HEK293T (cell line): ENCODE results near the gene NDNF.

Source experiments
- ARNT ChIP-seq: fragments of 450-650 bp; IDR thresholded peaks from 2 replicates; pipeline ENCODE4 v1.6.1; 2017; ENCODE audit warnings: mild to moderate bottlenecking
- BHLHE40 ChIP-seq: fragments of 450-650 bp; IDR thresholded peaks from 2 replicates; pipeline ENCODE4 v1.6.1; 2016; ENCODE audit warnings: mild to moderate bottlenecking, moderate library complexity, borderline replicate concordance
- ELF4 ChIP-seq: fragments of 450-650 bp; IDR thresholded peaks from 2 replicates; pipeline ENCODE4 v1.6.1; 2017; ENCODE audit warnings: antibody characterized with exemption
- FOXA1 ChIP-seq: fragments of 450-650 bp; IDR thresholded peaks from 2 replicates; pipeline ENCODE4 v1.6.1; 2016; ENCODE audit warnings: mild to moderate bottlenecking
- FOXK2 ChIP-seq: fragments of 450-650 bp; IDR thresholded peaks from 2 replicates; pipeline ENCODE4 v1.6.1; 2016; ENCODE audit warnings: mild to moderate bottlenecking
- FOXM1 ChIP-seq: fragments of 450-650 bp; IDR thresholded peaks from 2 replicates; pipeline ENCODE4 v1.6.1; 2017; ENCODE audit warnings: mild to moderate bottlenecking, borderline replicate concordance
- HDGF ChIP-seq: fragments of 450-650 bp; IDR thresholded peaks from 2 replicates; pipeline ENCODE4 v1.6.1; 2017; ENCODE audit warnings: antibody characterized with exemption, borderline replicate concordance
- L3MBTL2 ChIP-seq: fragments of 450-650 bp; conservative IDR thresholded peaks from 2 replicates; pipeline ENCODE4 v1.6.1; 2016; ENCODE audit warnings: mild to moderate bottlenecking
- NFRKB ChIP-seq: fragments of 450-650 bp; IDR thresholded peaks from 2 replicates; pipeline ENCODE4 v1.6.1; 2016; ENCODE audit warnings: mild to moderate bottlenecking, moderate library complexity
- SP1 ChIP-seq: fragments of 450-650 bp; IDR thresholded peaks from 2 replicates; pipeline ENCODE4 v1.6.1; 2017
- SUZ12 ChIP-seq: fragments of 450-650 bp; IDR thresholded peaks from 2 replicates; pipeline ENCODE4 v1.6.1; 2016; ENCODE audit warnings: mild to moderate bottlenecking
- TARDBP ChIP-seq: fragments of 450-650 bp; IDR thresholded peaks from 2 replicates; pipeline ENCODE4 v1.6.1; 2016

DNA sequence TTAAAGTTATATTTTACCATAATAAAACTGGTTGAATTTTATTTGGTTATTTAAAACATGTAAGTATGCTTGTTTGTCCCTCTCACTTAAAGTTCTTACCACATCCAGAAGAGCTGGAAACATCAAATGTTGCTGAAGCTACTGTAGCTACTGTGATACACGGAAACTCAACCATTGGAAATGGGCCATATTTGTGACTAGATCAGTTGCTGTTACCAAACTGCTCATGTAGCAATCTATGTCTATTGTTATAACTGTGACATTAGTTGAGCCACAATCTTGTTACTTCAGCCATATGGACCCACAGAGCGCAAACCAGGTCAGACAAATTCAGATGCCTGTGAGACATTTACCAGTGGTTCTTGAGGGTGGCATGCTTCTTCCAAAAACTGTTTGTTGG lies 41.6 kb downstream of the NDNF start:
- TF ChIP-seq SP1 (no peak), FOXK2 (no peak), ELF4 (no peak), TARDBP (no peak), FOXA1 (no peak), L3MBTL2 (no peak), SUZ12 (no peak), ARNT (no peak), FOXM1 (no peak), HDGF (no peak), NFRKB (no peak), BHLHE40 (no peak)
